Calu3 (cell line): ENCODE results near the gene CD99. TPM values are rescaled to one million over a fixed set of nuclear protein-coding genes. Genes with fewer than 3 reads are reported as not detected.
A peak's percentile ranks its signal among the peaks of the same experiment; 100 is the strongest.

ENCODE experiments used
- BruUV-seq: library from RNA; stranded (reverse); fragments of 400-500 nt; replicated peaks from 2 replicates; lab custom pipeline; 2021; lab: Mats Ljungman, UMichigan
- CTCF ChIA-PET: fragments of 300-600 bp; sonication (Branson Sonifier 250); formaldehyde crosslinking; loops from one replicate; lab custom pipeline; 2022; ENCODE audit warnings: antibody characterized with exemption; lab: Charles Lee
- DNase-seq: peaks from one replicate; pipeline ENCODE4 v3.0.0; 2022
- H3K27ac Mint-ChIP-seq: one replicate; pipeline ENCODE4 v1.8.0; 2022; ENCODE audit warnings: mixed read lengths; ENCODE audit not compliant: unreplicated experiment
- H3K27me3 Mint-ChIP-seq: one replicate; pipeline ENCODE4 v1.8.0; 2022; ENCODE audit warnings: mixed read lengths; ENCODE audit not compliant: unreplicated experiment
- H3K36me3 Mint-ChIP-seq: one replicate; pipeline ENCODE4 v1.8.0; 2022; ENCODE audit warnings: mild to moderate bottlenecking, moderate library complexity, mixed read lengths; ENCODE audit not compliant: insufficient read depth, unreplicated experiment
- H3K4me1 Mint-ChIP-seq: one replicate; pipeline ENCODE4 v1.8.0; 2022; ENCODE audit warnings: mild to moderate bottlenecking, low read depth, mixed read lengths; ENCODE audit not compliant: unreplicated experiment
- H3K4me3 Mint-ChIP-seq: one replicate; pipeline ENCODE4 v1.8.0; 2022; ENCODE audit warnings: mild to moderate bottlenecking, low read depth, moderate library complexity, mixed read lengths; ENCODE audit not compliant: unreplicated experiment
- H3K9me3 Mint-ChIP-seq: one replicate; pipeline ENCODE4 v1.8.0; 2022; ENCODE audit warnings: low read depth, mixed read lengths; ENCODE audit not compliant: unreplicated experiment
- intact Hi-C: fragments of 100-400 bp; cut with micrococcal nuclease; formaldehyde crosslinking; loops from one replicate; pipeline ENCODE4 v1.10.0; 2022; ENCODE audit not compliant: unreplicated experiment
- total RNA-seq: library from RNA; stranded (reverse); gene quantifications from 2 replicates; pipeline ENCODE4 v1.2.3, GENCODE V29; 2022
- TF ChIP-seq, protein P1 (sequence below): fragments of 200-600 bp; IDR thresholded peaks from one replicate; pipeline ENCODE4 v1.8.0; 2022; ENCODE audit warnings: antibody characterized with exemption; ENCODE audit not compliant: unreplicated experiment

The CD99 gene
- total RNA-seq, 1 experiment from 2014 or later: 73.9 TPM

DNA sequence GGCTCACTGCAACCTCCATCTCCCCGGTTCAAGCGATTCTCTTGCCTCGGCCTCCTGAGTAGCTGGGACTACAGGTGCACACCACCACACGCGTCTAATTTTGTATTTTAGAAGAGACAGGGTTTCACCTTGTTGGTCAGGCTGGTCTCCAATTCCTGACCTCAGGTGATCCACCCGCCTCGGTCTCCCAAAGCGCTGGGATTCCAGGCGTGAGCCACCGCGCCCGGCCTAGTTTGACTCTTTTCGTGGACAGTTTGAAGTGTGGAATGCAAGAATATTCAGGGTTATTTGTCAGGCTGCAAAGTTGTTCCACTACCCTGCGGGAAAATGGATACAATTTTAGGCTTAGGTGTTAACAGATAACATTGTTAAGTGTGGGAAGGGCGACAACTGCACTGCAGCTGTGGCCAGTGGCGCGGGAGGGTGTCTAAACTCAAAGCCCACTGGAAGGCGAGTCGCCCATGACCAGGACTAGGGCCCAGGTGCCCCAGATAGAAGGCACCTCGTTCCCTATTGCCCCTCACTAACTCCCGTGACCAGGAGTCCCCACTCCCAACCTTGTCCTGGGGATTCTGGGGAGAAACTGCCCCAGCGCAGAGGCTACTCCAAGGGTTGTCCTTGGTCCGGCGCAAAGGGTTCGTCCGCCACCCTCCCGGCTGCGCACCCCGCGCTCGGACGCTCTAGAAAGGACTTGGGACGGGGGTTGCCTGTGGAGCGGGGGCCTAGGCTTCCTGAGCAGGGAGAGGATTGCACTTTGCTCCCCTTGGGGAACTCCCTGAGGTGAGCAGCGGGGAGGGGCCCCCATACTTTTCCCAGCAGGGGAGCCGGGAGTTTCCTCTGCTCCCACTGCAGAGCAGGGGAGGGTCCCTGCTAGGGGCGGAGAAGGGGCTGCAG is 1.1 kb upstream of the CD99 start:
- no peak overlapping the region for H3K27ac Mint-ChIP-seq
- H3K27me3 Mint-ChIP-seq: no peaks in the 10 kb centered on the region
- no peaks in the 10 kb centered on the region for H3K9me3 Mint-ChIP-seq
- BruUV-seq: no TSS peak
- peaks cover 19% of the 10 kb centered on the region for H3K36me3 Mint-ChIP-seq
- intact Hi-C loops: no loop called here
- DNase-seq: no peak
- TF ChIP-seq, protein P1, sequence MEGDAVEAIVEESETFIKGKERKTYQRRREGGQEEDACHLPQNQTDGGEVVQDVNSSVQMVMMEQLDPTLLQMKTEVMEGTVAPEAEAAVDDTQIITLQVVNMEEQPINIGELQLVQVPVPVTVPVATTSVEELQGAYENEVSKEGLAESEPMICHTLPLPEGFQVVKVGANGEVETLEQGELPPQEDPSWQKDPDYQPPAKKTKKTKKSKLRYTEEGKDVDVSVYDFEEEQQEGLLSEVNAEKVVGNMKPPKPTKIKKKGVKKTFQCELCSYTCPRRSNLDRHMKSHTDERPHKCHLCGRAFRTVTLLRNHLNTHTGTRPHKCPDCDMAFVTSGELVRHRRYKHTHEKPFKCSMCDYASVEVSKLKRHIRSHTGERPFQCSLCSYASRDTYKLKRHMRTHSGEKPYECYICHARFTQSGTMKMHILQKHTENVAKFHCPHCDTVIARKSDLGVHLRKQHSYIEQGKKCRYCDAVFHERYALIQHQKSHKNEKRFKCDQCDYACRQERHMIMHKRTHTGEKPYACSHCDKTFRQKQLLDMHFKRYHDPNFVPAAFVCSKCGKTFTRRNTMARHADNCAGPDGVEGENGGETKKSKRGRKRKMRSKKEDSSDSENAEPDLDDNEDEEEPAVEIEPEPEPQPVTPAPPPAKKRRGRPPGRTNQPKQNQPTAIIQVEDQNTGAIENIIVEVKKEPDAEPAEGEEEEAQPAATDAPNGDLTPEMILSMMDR: no peak
- H3K4me1 Mint-ChIP-seq: no peaks in the 10 kb centered on the region
- CTCF ChIA-PET: no interaction called here
- H3K4me3 Mint-ChIP-seq: peak overlapping the region; percentile 81

DNA sequence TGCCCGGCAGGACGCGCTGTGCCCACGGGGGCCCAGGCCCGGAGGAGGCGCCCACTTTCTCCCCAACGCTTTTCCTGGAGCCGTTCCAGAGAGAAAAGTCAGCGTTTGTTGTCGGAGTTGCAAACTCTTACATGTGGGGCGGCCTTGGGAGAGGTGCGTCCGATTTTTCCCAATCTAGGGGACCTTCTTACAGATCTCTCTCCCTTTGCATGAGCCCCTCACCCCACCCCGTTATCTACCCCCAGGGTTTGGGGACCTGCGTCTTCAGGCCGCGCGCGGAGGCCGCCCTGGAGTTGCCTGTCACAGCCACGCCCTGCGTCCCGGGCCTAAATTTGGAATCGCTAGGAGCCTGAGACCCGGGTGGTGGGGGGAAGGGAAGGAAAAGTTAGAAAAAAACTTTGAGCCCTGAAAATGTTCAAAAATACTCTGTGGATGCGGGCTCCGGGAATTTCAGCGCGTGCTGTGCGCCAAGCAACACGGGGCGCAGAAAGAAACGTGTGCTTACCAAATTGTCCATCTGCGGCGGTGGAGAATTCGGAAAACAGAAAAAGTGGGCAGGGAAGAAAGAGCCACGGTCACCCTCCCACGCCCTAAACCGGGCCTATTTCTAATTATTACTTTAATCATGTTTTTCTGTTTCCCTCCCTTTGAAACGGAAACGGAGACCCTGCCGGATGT is 587 bp downstream of the CD99 start:
- Mint-ChIP-seq H3K27me3 (no peaks in the 10 kb centered on the region), H3K27ac (peak overlapping the region; percentile 84), H3K4me3 (peak overlapping the region; percentile 81), H3K36me3 (peaks cover 19% of the 10 kb centered on the region), H3K4me1 (peaks cover 6% of the 10 kb centered on the region), H3K9me3 (no peaks in the 10 kb centered on the region)
- CTCF ChIA-PET: no interaction called here
- intact Hi-C loops: no loop called here
- DNase-seq: peak; percentile 30
- BruUV-seq: TSS peak; percentile 71
- TF ChIP-seq, protein P1: no peak

DNA sequence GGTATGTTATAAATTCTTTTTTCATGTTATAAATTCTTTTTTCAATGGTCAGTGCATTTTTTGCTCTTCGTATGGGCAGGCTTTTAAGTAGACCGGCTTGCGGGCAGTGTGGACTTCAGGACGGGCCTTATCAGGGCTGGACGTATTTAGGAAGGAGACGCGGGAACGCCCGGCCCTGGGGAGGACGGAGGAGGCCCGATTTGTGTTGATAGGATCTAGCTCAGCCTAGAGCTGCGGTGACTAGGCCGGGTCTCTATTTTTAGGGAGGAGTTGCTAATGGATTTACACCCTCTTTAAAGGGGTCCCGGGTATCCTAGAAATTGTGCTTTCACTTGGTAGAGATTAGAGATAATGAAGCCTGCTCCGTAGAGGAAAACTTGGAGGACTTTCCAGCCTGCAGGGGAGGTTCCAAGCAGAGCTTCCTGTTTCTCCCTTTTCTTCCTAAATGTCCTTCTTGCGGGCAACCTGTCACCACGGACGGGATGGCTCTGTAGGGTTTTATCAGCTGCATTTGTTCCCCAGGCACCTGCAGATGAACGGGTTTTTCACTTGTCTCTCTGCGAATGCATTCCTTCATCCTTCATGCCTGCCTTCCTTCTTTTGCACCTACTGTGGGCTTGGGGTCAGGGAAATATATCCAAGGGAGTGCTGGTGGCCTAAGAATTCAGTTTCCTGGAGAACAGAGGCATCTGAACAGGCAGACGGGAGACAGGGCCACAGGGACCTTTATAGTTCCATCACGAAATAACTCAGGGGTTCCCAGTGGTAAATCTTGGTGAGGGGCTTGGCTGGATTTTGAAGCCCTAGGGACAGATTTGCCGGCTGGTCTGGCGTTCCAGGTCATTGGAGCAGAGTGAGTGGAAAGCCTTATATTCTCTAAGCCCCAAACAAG is 1.4 kb downstream of the CD99 start:
- intact Hi-C loops: no loop called here
- H3K4me1 Mint-ChIP-seq: peaks cover 14% of the 10 kb centered on the region
- peak overlapping the region; percentile 81 for H3K4me3 Mint-ChIP-seq
- CTCF ChIA-PET: no interaction called here
- H3K27me3 Mint-ChIP-seq: no peaks in the 10 kb centered on the region
- DNase-seq: no peak
- TF ChIP-seq, protein P1: no peak
- H3K9me3 Mint-ChIP-seq: no peaks in the 10 kb centered on the region
- BruUV-seq: no TSS peak
- peak overlapping the region; percentile 84 for H3K27ac Mint-ChIP-seq
- peaks cover 19% of the 10 kb centered on the region for H3K36me3 Mint-ChIP-seq
